SK-N-MC (cell line): ENCODE results near the gene TCF15.

Source experiments
- EZH2 ChIP-seq: fragments of 200-600 bp; sonication (generic); IDR thresholded peaks from one replicate; pipeline ENCODE4 v1.6.1; 2017; ENCODE audit warnings: antibody characterized with exemption
- FOXP2 ChIP-seq: optimal IDR thresholded peaks from 2 replicates; pipeline ENCODE3; 2011; ENCODE audit warnings: mild to moderate bottlenecking, moderate library complexity; ENCODE audit not compliant: insufficient read depth; ENCODE audit errors: extremely low read length, control extremely low read depth
- POLR2AphosphoS5 ChIP-seq: IDR thresholded peaks from 2 replicates; pipeline ENCODE4 v1.6.1; 2012; ENCODE audit warnings: mild to moderate bottlenecking, low read depth, low read length, borderline replicate concordance

GRCh38 chr20:568673-569415, 41.3 kb downstream of the TCF15 start:
- no peak for TF ChIP-seq POLR2AphosphoS5
- TF ChIP-seq EZH2: no peak
- no peak for TF ChIP-seq FOXP2
